Upper lobe of left lung (tissue), 6 donors: Measurements from ENCODE around the gene TIMM44. TPM values are rescaled to one million over a fixed set of nuclear protein-coding genes. Genes with fewer than 3 reads are reported as not detected.
A peak's percentile ranks its signal among the peaks of the same experiment; 100 is the strongest.

Source experiments
- ATAC-seq, 2 donors: fragments of 200-7000 bp; cut with Tn5 transposase; one replicate each; pipeline ENCODE4 v1.9.1; 2022; ENCODE audit warnings: mild to moderate bottlenecking in 2 of 2, moderate library complexity in 2 of 2; ENCODE audit not compliant: low FRiP score in 2 of 2
- DNase-seq, 2 donors: peaks; one replicate each; pipeline ENCODE4 v3.0.0-alpha.2; 2019 to 2020
- H3K27ac ChIP-seq, 4 donors: fragments of 200-600 bp; sonication (generic); one replicate each; pipeline ENCODE4 v1.5.1; 2016 to 2019
- H3K27me3 ChIP-seq, 4 donors: fragments of 200-600 bp; sonication (generic); one replicate each; pipeline ENCODE4 v1.5.1; 2017 to 2019
- H3K36me3 ChIP-seq, 4 donors: fragments of 200-600 bp; sonication (generic); one replicate each; pipeline ENCODE4 v1.5.1; 2016 to 2019
- H3K4me1 ChIP-seq, 4 donors: fragments of 200-600 bp; sonication (generic); one replicate each; pipeline ENCODE4 v1.5.1; 2018 to 2019
- H3K4me3 ChIP-seq, 4 donors: fragments of 200-600 bp; sonication (generic); one replicate each; pipeline ENCODE4 v1.5.1; 2017 to 2019; ENCODE audit warnings: mild to moderate bottlenecking in 2 of 4, moderate library complexity in 1 of 4
- H3K9me3 ChIP-seq, 4 donors: fragments of 200-600 bp; sonication (generic); one replicate each; pipeline ENCODE4 v1.5.1; 2018 to 2019
- CTCF ChIP-seq, 6 experiments: fragments of 450-650 bp in 4 of 6; fragments of 200-600 bp in 2 of 6; sonication (generic) in 2 of 6; IDR thresholded peaks; one replicate each; pipeline ENCODE4 v1.5.1; 2016 to 2019; ENCODE audit warnings: antibody characterized with exemption in 6 of 6
- EP300 ChIP-seq, 4 donors: sonication (generic); formaldehyde crosslinking; IDR thresholded peaks; one replicate each; pipeline ENCODE4 v1.5.1; 2017; ENCODE audit warnings: antibody characterized with exemption in 4 of 4, control low read depth in 2 of 4
- POLR2A ChIP-seq, 4 donors: fragments of 450-650 bp; IDR thresholded peaks; one replicate each; pipeline ENCODE4 v1.5.1; 2016 to 2017; ENCODE audit warnings: antibody characterized with exemption in 4 of 4, mild to moderate bottlenecking in 2 of 4
- POLR2AphosphoS5 ChIP-seq, 2 donors: sonication (generic); formaldehyde crosslinking; IDR thresholded peaks; one replicate each; pipeline ENCODE4 v1.5.1; 2017; ENCODE audit warnings: antibody characterized with exemption in 2 of 2
- WGBS, 2 donors: methylation state at CpG; one replicate each; pipeline ENCODE4 v1.1.5; 2017 to 2018; 5-methylcytosine and 5-hydroxymethylcytosine counted together
- total RNA-seq, 6 donors: library from RNA; depleted of rRNA in 4 of 6; stranded (reverse); fragments of >200 nt in 4 of 6; gene quantifications; one replicate each; pipeline versions ENCODE4 v1.1.0 to v1.2.1, GENCODE V29; 2016 to 2021
- donor health status: DM: no; HTN: no; CAD: no; lungs with moderate emphysema.
- donor health status: DM: no; HTN: yes; CAD: no; lungs with severe emphysema.

Gene TIMM44
- total RNA-seq, 6 donors from 2014 or later = 39.8 to 83.2 (median 52.7) TPM

- H3K27me3 ChIP-seq = peaks cover 0 to 8% (median 4%) of the 10 kb centered on the region in 4 donors
- peak overlapping the region in 1 of 4 donors; percentile 52 for H3K4me3 ChIP-seq
- no peaks in the 10 kb centered on the region for H3K36me3 ChIP-seq
- H3K4me1 ChIP-seq = peaks cover 0 to 13% (median 9%) of the 10 kb centered on the region in 4 donors
- ATAC-seq (no peak), DNase-seq (no peak)
- H3K9me3 ChIP-seq = no peaks in the 10 kb centered on the region
- H3K27ac ChIP-seq = no peak overlapping the region
- TF ChIP-seq POLR2AphosphoS5 (IDR thresholded peaks at IDR 0.05) (no peak), EP300 (IDR thresholded peaks at IDR 0.05) (no peak), CTCF (IDR thresholded peaks at IDR 0.05) (no peak), POLR2A (IDR thresholded peaks at IDR 0.05) (no peak)
- WGBS, 2 donors = 80 to 85% methylated on average over 13 to 16 of the region's 16 CpGs
Observed at GRCh38 chr19:7887408-7888144, 55.9 kb downstream of the TIMM44 start.

- ATAC-seq (no peak), DNase-seq (no peak)
- Histone ChIP-seq H3K27ac (no peak overlapping the region), H3K9me3 (no peaks in the 10 kb centered on the region), H3K27me3 (peaks cover 0 to 8% (median 4%) of the 10 kb centered on the region in 4 donors), H3K36me3 (no peaks in the 10 kb centered on the region), H3K4me3 (no peak overlapping the region), H3K4me1 (peaks cover 0 to 13% (median 9%) of the 10 kb centered on the region in 4 donors)
- TF ChIP-seq EP300 (IDR thresholded peaks at IDR 0.05) (no peak), POLR2A (IDR thresholded peaks at IDR 0.05) (no peak), POLR2AphosphoS5 (IDR thresholded peaks at IDR 0.05) (no peak), CTCF (IDR thresholded peaks at IDR 0.05) (no peak)
- WGBS, 2 donors = 85 to 87% methylated on average over 8 of the region's 8 CpGs
Observed at GRCh38 chr19:7885818-7886217, 57.6 kb downstream of the TIMM44 start.

GRCh38 chr19:7883796-7884570 lies 59.5 kb downstream of the TIMM44 start:
- WGBS, 2 donors = 66 to 87% methylated on average over 2 of the region's 2 CpGs

GRCh38 chr19:7883105-7883504 lies 60.4 kb downstream of the TIMM44 start:
- 91 to 94% methylated on average over 2 to 4 of the region's 4 CpGs for WGBS, 2 donors
- TF ChIP-seq POLR2AphosphoS5 (IDR thresholded peaks at IDR 0.05) (no peak), EP300 (IDR thresholded peaks at IDR 0.05) (no peak), POLR2A (IDR thresholded peaks at IDR 0.05) (no peak), CTCF (IDR thresholded peaks at IDR 0.05) (no peak)
- no peak for ATAC-seq
- no peaks in the 10 kb centered on the region for H3K36me3 ChIP-seq
- no peak overlapping the region for H3K4me3 ChIP-seq
- no peak for DNase-seq
- no peaks in the 10 kb centered on the region for H3K9me3 ChIP-seq
- H3K4me1 ChIP-seq = peaks cover 0 to 6% (median 2%) of the 10 kb centered on the region in 4 donors
- no peak overlapping the region for H3K27ac ChIP-seq
- H3K27me3 ChIP-seq = peaks cover 0 to 2% (median under 1%) of the 10 kb centered on the region in 4 donors

More at GRCh38 chr19:7883796-7884570, 59.5 kb downstream of the TIMM44 start:
- no peak overlapping the region for H3K4me3 ChIP-seq
- H3K27ac ChIP-seq = no peak overlapping the region
- H3K4me1 ChIP-seq = peaks cover 0 to 13% (median 9%) of the 10 kb centered on the region in 4 donors
- peaks cover 0 to 8% (median 4%) of the 10 kb centered on the region in 4 donors for H3K27me3 ChIP-seq
- ATAC-seq (no peak), DNase-seq (no peak)
- no peaks in the 10 kb centered on the region for H3K9me3 ChIP-seq
- TF ChIP-seq EP300 (IDR thresholded peaks at IDR 0.05) = no peak
- TF ChIP-seq POLR2AphosphoS5 (IDR thresholded peaks at IDR 0.05) = no peak
- TF ChIP-seq POLR2A (IDR thresholded peaks at IDR 0.05) = no peak
- no peak for TF ChIP-seq CTCF (IDR thresholded peaks at IDR 0.05)
- no peaks in the 10 kb centered on the region for H3K36me3 ChIP-seq
